Panc1 (cell line): ENCODE results near the gene UBE2V1.

Experiments
- CTCF ChIP-seq: fragments of 450-650 bp; IDR thresholded peaks from 2 replicates; pipeline ENCODE4 v1.5.1; 2017; ENCODE audit warnings: mild to moderate bottlenecking
- POLR2AphosphoS5 ChIP-seq: IDR thresholded peaks from 2 replicates; pipeline ENCODE4 v1.6.1; 2012; ENCODE audit warnings: mild to moderate bottlenecking, low read depth, low read length, moderate library complexity
- SIN3A ChIP-seq: IDR thresholded peaks from 2 replicates; pipeline ENCODE4 v1.6.1; 2012; ENCODE audit warnings: low read depth, mild to moderate bottlenecking, low read length, moderate library complexity, borderline replicate concordance; ENCODE audit not compliant: insufficient read depth

- TF ChIP-seq CTCF (no peak), POLR2AphosphoS5 (no peak), SIN3A (no peak)
Measured at GRCh38 chr20:50115041-50115512, 2.1 kb upstream of the UBE2V1 start.
